GM12878 (cell line): ENCODE data around the gene RNF31.

ENCODE experiments used
- REST ChIP-seq: IDR thresholded peaks from 2 replicates; pipeline ENCODE4 v1.6.1; 2012; ENCODE audit warnings: mild to moderate bottlenecking, low read depth, low read length
- TF ChIP-seq, protein P1 (sequence below), 3 experiments: IDR thresholded peaks in 2 of 3; conservative IDR thresholded peaks in 1 of 3; 2 replicates each; pipeline ENCODE4 v1.5.1; 2011; ENCODE audit warnings: low read depth in 3 of 3, low read length in 3 of 3, mild to moderate bottlenecking in 3 of 3, control low read depth in 2 of 3, moderate library complexity in 2 of 3, inconsistent platforms in 1 of 3, mixed read lengths in 1 of 3; ENCODE audit not compliant: control insufficient read depth in 2 of 3, insufficient read depth in 1 of 3; ENCODE audit errors: extremely low read depth in 1 of 3

- TF ChIP-seq REST: no peak
- TF ChIP-seq, protein P1, sequence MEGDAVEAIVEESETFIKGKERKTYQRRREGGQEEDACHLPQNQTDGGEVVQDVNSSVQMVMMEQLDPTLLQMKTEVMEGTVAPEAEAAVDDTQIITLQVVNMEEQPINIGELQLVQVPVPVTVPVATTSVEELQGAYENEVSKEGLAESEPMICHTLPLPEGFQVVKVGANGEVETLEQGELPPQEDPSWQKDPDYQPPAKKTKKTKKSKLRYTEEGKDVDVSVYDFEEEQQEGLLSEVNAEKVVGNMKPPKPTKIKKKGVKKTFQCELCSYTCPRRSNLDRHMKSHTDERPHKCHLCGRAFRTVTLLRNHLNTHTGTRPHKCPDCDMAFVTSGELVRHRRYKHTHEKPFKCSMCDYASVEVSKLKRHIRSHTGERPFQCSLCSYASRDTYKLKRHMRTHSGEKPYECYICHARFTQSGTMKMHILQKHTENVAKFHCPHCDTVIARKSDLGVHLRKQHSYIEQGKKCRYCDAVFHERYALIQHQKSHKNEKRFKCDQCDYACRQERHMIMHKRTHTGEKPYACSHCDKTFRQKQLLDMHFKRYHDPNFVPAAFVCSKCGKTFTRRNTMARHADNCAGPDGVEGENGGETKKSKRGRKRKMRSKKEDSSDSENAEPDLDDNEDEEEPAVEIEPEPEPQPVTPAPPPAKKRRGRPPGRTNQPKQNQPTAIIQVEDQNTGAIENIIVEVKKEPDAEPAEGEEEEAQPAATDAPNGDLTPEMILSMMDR (IDR thresholded peaks at IDR 0.05 in 2 of 3, conservative IDR thresholded peaks at IDR 0.05 in 1 of 3; ENCODE audit: control insufficient read depth in 2 of 3, extremely low read depth in 1 of 3, insufficient read depth in 1 of 3, low read depth in 3 of 3, low read length in 3 of 3): no peak
Measured at GRCh38 chr14:24116128-24116814, 31.0 kb upstream of the RNF31 start.
